OCI-LY7 (cell line): ENCODE data around the gene FCHSD2.

Experiments used
- EZH2phosphoT487 ChIP-seq: fragments of 200-600 bp; sonication (generic); IDR thresholded peaks from 2 replicates; pipeline ENCODE4 v1.6.1; 2018; ENCODE audit warnings: low read depth, borderline replicate concordance, mild to moderate bottlenecking, mixed run types, antibody characterized with exemption, low read length, moderate library complexity, mixed read lengths
- TF ChIP-seq, protein P1 (sequence below): fragments of 200-600 bp; sonication (generic); conservative IDR thresholded peaks from 2 replicates; pipeline ENCODE4 v1.5.1; 2014; ENCODE audit warnings: mild to moderate bottlenecking, antibody characterized with exemption, low read length, moderate library complexity, mixed read lengths

GRCh38 chr11:72826942-72827480, 315.1 kb downstream of the FCHSD2 start:
- TF ChIP-seq, protein P1, sequence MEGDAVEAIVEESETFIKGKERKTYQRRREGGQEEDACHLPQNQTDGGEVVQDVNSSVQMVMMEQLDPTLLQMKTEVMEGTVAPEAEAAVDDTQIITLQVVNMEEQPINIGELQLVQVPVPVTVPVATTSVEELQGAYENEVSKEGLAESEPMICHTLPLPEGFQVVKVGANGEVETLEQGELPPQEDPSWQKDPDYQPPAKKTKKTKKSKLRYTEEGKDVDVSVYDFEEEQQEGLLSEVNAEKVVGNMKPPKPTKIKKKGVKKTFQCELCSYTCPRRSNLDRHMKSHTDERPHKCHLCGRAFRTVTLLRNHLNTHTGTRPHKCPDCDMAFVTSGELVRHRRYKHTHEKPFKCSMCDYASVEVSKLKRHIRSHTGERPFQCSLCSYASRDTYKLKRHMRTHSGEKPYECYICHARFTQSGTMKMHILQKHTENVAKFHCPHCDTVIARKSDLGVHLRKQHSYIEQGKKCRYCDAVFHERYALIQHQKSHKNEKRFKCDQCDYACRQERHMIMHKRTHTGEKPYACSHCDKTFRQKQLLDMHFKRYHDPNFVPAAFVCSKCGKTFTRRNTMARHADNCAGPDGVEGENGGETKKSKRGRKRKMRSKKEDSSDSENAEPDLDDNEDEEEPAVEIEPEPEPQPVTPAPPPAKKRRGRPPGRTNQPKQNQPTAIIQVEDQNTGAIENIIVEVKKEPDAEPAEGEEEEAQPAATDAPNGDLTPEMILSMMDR, result no peak
- no peak for TF ChIP-seq EZH2phosphoT487
